Endothelial cell of umbilical vein (primary cell): ENCODE measurements around the gene AGT.

Experiments
- FOS ChIP-seq: IDR thresholded peaks from 2 replicates; pipeline ENCODE4 v1.6.1; 2011; ENCODE audit warnings: mild to moderate bottlenecking, low read length, moderate library complexity, borderline replicate concordance; ENCODE audit not compliant: insufficient read depth
- POLR2A ChIP-seq: IDR thresholded peaks from 2 replicates; pipeline ENCODE4 v1.6.1; 2012; ENCODE audit warnings: low read depth, mild to moderate bottlenecking, control low read depth, low read length
- POLR2AphosphoS5 ChIP-seq: IDR thresholded peaks from 2 replicates; pipeline ENCODE4 v1.6.1; 2012; ENCODE audit warnings: low read depth, mild to moderate bottlenecking, control low read depth, low read length, moderate library complexity; ENCODE audit not compliant: insufficient read depth
- TF ChIP-seq, protein P1 (sequence below), 2 donors: IDR thresholded peaks; 1 replicate in 1 of 2; 2 replicates in 1 of 2; pipeline ENCODE4 v1.5.1; 2011; ENCODE audit warnings: low read length in 2 of 2, mild to moderate bottlenecking in 2 of 2, moderate library complexity in 2 of 2, control low read depth in 1 of 2, inconsistent platforms in 1 of 2, low read depth in 1 of 2; ENCODE audit not compliant: insufficient read depth in 1 of 2; ENCODE audit errors: extremely low read depth in 1 of 2
- TF ChIP-seq, protein P2 (sequence below): IDR thresholded peaks from 2 replicates; pipeline ENCODE4 v1.6.1; 2011; ENCODE audit not compliant: insufficient read depth, insufficient read length

- TF ChIP-seq, protein P1, sequence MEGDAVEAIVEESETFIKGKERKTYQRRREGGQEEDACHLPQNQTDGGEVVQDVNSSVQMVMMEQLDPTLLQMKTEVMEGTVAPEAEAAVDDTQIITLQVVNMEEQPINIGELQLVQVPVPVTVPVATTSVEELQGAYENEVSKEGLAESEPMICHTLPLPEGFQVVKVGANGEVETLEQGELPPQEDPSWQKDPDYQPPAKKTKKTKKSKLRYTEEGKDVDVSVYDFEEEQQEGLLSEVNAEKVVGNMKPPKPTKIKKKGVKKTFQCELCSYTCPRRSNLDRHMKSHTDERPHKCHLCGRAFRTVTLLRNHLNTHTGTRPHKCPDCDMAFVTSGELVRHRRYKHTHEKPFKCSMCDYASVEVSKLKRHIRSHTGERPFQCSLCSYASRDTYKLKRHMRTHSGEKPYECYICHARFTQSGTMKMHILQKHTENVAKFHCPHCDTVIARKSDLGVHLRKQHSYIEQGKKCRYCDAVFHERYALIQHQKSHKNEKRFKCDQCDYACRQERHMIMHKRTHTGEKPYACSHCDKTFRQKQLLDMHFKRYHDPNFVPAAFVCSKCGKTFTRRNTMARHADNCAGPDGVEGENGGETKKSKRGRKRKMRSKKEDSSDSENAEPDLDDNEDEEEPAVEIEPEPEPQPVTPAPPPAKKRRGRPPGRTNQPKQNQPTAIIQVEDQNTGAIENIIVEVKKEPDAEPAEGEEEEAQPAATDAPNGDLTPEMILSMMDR (IDR thresholded peaks at IDR 0.05; ENCODE audit: extremely low read depth in 1 of 2, insufficient read depth in 1 of 2, low read depth in 1 of 2, low read length in 2 of 2): no peak
- TF ChIP-seq POLR2A: no peak
- no peak for TF ChIP-seq FOS
- TF ChIP-seq, protein P2, sequence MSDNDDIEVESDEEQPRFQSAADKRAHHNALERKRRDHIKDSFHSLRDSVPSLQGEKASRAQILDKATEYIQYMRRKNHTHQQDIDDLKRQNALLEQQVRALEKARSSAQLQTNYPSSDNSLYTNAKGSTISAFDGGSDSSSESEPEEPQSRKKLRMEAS: no peak
- TF ChIP-seq POLR2AphosphoS5: no peak
Observed at GRCh38 chr1:230747127-230747730, 33.3 kb upstream of the AGT start, which contains the start of gene CAPN9.
